ENCODE results near the gene OR10H4.

OR10H4 gene

DNA sequence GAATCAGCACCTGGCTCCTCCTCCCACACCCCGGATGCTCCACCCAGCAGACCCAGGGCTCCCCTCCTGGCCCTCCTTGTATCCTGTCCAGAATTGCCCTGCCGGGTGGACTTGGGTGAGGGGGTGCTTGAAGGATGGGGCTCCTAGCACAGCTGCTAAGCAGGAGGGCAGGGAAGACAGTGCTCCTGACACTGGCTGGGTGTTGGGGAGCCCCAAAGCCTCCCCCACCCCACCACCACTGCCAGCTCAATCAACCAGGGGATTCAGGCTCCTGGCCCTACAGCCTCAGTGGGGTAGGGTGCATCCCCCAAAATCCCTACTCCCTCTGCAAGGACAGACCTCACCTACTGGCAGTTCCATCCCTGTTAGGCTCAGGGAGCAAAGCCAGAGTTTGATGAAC, 11.9 kb upstream of the OR10H4 start:
- TF ChIP-seq FOXK2 (IDR thresholded peaks at IDR 0.05) (no peak), HDGF (IDR thresholded peaks at IDR 0.05; ENCODE audit: borderline replicate concordance) (no peak)
- ChIA-PET POLR2A (no interaction called here), CTCF (no interaction called here)
- no peak for DNase-seq (ENCODE audit: extremely low spot score)

DNA sequence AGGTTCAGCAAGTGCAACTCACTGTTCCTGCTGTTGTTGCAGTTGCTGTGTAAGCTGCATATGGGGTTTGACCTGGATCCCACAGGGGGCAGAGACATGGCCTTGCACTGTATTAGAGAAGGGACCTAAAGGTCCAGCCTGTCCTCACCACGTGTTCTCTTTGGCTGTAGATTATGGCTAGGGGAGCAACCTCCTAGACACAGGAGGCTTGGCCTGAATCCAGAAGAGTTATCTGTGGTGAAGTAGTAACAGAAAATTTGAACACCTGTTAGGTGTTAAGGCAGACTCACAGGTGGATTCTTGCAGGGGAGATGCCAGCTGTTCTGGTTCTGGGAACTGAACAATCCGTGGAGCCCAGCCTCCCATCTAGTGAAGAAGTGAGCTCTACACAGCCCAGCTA, 11.0 kb upstream of the OR10H4 start:
- CTCF ChIA-PET, result no interaction called here
- TF ChIP-seq BHLHE40 (IDR thresholded peaks at IDR 0.05; ENCODE audit: borderline replicate concordance), result no peak
- no peak for TF ChIP-seq ELF4 (IDR thresholded peaks at IDR 0.05)
- TF ChIP-seq SP1 (IDR thresholded peaks at IDR 0.05), result no peak
- no peak for TF ChIP-seq HDGF (IDR thresholded peaks at IDR 0.05; ENCODE audit: borderline replicate concordance)
- TF ChIP-seq FOXM1 (IDR thresholded peaks at IDR 0.05; ENCODE audit: borderline replicate concordance), result no peak
- TF ChIP-seq ARNT (IDR thresholded peaks at IDR 0.05), result no peak
- no peak for TF ChIP-seq TARDBP (IDR thresholded peaks at IDR 0.05)
- TF ChIP-seq FOXK2 (IDR thresholded peaks at IDR 0.05), result no peak
- no peak for TF ChIP-seq FOXA1 (IDR thresholded peaks at IDR 0.05)
- no peak for TF ChIP-seq LEF1 (IDR thresholded peaks at IDR 0.05; ENCODE audit: borderline replicate concordance)
- TF ChIP-seq, protein P1, sequence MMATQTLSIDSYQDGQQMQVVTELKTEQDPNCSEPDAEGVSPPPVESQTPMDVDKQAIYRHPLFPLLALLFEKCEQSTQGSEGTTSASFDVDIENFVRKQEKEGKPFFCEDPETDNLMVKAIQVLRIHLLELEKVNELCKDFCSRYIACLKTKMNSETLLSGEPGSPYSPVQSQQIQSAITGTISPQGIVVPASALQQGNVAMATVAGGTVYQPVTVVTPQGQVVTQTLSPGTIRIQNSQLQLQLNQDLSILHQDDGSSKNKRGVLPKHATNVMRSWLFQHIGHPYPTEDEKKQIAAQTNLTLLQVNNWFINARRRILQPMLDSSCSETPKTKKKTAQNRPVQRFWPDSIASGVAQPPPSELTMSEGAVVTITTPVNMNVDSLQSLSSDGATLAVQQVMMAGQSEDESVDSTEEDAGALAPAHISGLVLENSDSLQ (IDR thresholded peaks at IDR 0.05), result no peak
- TF ChIP-seq CTBP1 (IDR thresholded peaks at IDR 0.05; ENCODE audit: borderline replicate concordance), result no peak
- no peak for TF ChIP-seq L3MBTL2 (conservative IDR thresholded peaks at IDR 0.05)

DNA sequence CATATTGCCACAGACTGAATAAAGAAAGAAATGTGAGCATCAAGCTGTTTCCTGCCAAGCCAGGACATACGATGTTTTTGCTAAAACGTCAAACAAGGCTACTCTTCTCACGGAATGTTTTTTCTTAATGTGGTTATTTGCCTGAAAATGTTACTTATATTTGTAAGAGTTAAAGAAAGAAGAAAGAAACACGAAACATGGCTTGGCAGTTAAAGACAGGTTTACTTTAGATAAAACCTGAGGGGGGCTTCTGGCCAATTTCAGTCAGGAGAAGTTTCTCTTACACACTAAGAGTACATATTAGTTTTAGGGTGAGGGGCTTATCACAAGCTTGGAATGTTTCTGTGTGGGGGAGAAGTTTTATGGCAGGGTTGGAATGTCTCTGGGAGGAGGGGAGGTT, 4.4 kb upstream of the OR10H4 start:
- CTCF ChIA-PET, result no interaction called here
- TF ChIP-seq ARNT (IDR thresholded peaks at IDR 0.05) (no peak), BHLHE40 (IDR thresholded peaks at IDR 0.05; ENCODE audit: borderline replicate concordance) (no peak), FOXK2 (IDR thresholded peaks at IDR 0.05) (no peak), TARDBP (IDR thresholded peaks at IDR 0.05) (no peak), CTBP1 (IDR thresholded peaks at IDR 0.05; ENCODE audit: borderline replicate concordance) (no peak), SUZ12 (IDR thresholded peaks at IDR 0.05) (no peak), FOXA1 (IDR thresholded peaks at IDR 0.05) (no peak), NFRKB (IDR thresholded peaks at IDR 0.05) (no peak), L3MBTL2 (conservative IDR thresholded peaks at IDR 0.05) (no peak), HDGF (IDR thresholded peaks at IDR 0.05; ENCODE audit: borderline replicate concordance) (no peak), FOXM1 (IDR thresholded peaks at IDR 0.05; ENCODE audit: borderline replicate concordance) (no peak), ZNF384 (IDR thresholded peaks at IDR 0.05) (no peak), ELF4 (IDR thresholded peaks at IDR 0.05) (no peak), SP1 (IDR thresholded peaks at IDR 0.05) (no peak), LEF1 (IDR thresholded peaks at IDR 0.05; ENCODE audit: borderline replicate concordance) (no peak)
- TF ChIP-seq, protein P1 (IDR thresholded peaks at IDR 0.05), result no peak
- DNase-seq (ENCODE audit: extremely low spot score), result no peak

More for the DNA sequence above, 11.0 kb upstream of the OR10H4 start:
- DNase-seq (ENCODE audit: extremely low spot score), result no peak
- POLR2A ChIA-PET, result no interaction called here

DNA sequence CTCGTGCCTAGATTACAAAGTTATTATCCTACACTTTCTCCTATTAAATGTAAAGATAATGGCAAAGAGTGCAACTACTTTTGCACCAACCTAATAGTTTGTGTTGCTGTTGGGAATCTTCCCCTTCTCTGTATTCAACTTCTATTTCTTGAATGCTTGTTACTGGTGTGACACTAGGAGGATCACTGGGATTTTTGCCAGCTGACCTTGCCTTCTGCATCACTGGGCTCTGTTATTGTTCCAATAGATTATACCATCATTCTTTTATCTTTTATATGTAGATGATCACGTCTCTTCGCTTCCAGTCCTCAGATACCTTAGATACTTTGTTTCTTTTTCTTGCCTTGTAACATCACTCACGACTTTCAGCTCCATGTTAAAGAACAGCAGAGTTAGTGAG, 3.5 kb upstream of the OR10H4 start:
- TF ChIP-seq HDGF (IDR thresholded peaks at IDR 0.05; ENCODE audit: borderline replicate concordance) (no peak), ZNF384 (IDR thresholded peaks at IDR 0.05) (no peak), SUZ12 (IDR thresholded peaks at IDR 0.05) (no peak), FOXK2 (IDR thresholded peaks at IDR 0.05) (no peak), ELF4 (IDR thresholded peaks at IDR 0.05) (no peak), ARNT (IDR thresholded peaks at IDR 0.05) (no peak), BHLHE40 (IDR thresholded peaks at IDR 0.05; ENCODE audit: borderline replicate concordance) (no peak), NFRKB (IDR thresholded peaks at IDR 0.05) (no peak), LEF1 (IDR thresholded peaks at IDR 0.05; ENCODE audit: borderline replicate concordance) (no peak), SP1 (IDR thresholded peaks at IDR 0.05) (no peak), FOXM1 (IDR thresholded peaks at IDR 0.05; ENCODE audit: borderline replicate concordance) (no peak), TARDBP (IDR thresholded peaks at IDR 0.05) (no peak), CTBP1 (IDR thresholded peaks at IDR 0.05; ENCODE audit: borderline replicate concordance) (no peak), L3MBTL2 (conservative IDR thresholded peaks at IDR 0.05) (no peak), FOXA1 (IDR thresholded peaks at IDR 0.05) (no peak)
- TF ChIP-seq, protein P1 (IDR thresholded peaks at IDR 0.05), result no peak
- CTCF ChIA-PET, result no interaction called here
- DNase-seq (ENCODE audit: extremely low spot score), result no peak
- POLR2A ChIA-PET, result no interaction called here

More for the DNA sequence above, 4.4 kb upstream of the OR10H4 start:
- POLR2A ChIA-PET, result no interaction called here

DNA sequence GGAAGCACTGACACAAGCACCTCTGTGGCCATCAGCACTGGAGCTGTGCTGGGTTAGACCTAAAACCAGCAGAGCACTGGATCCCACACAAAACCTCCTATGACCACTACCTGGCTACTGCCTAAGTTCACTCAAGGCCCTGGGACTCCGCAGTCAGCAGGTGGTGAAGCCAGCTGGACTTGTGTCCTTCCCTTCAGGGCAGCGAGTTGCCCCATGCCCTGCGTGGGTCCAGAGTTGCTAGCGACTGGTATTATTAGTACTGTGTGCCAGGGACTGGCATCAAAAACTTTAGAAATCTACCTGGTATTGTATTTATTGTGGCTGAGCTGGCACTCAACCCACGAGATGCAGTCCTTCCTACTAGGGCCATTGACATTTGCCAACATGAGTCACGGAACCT, 6.0 kb downstream of the OR10H4 start:
- ChIA-PET CTCF (no interaction called here), POLR2A (no interaction called here)

More for the DNA sequence above, 6.0 kb downstream of the OR10H4 start:
- DNase-seq (ENCODE audit: extremely low spot score), result no peak
- TF ChIP-seq TARDBP (IDR thresholded peaks at IDR 0.05) (no peak), FOXM1 (IDR thresholded peaks at IDR 0.05; ENCODE audit: borderline replicate concordance) (no peak), CTBP1 (IDR thresholded peaks at IDR 0.05; ENCODE audit: borderline replicate concordance) (no peak), BHLHE40 (IDR thresholded peaks at IDR 0.05; ENCODE audit: borderline replicate concordance) (no peak), L3MBTL2 (conservative IDR thresholded peaks at IDR 0.05) (no peak), NFRKB (IDR thresholded peaks at IDR 0.05) (no peak), HDGF (IDR thresholded peaks at IDR 0.05; ENCODE audit: borderline replicate concordance) (no peak), ZNF384 (IDR thresholded peaks at IDR 0.05) (no peak), LEF1 (IDR thresholded peaks at IDR 0.05; ENCODE audit: borderline replicate concordance) (no peak), ELF4 (IDR thresholded peaks at IDR 0.05) (no peak), FOXK2 (IDR thresholded peaks at IDR 0.05) (no peak), SUZ12 (IDR thresholded peaks at IDR 0.05) (no peak), FOXA1 (IDR thresholded peaks at IDR 0.05) (no peak), ARNT (IDR thresholded peaks at IDR 0.05) (no peak), SP1 (IDR thresholded peaks at IDR 0.05) (no peak)
- TF ChIP-seq, protein P1 (IDR thresholded peaks at IDR 0.05), result no peak

All from HEK293T (cell line).